ENCODE results near the gene GEMIN5. TPM values are rescaled to one million over a fixed set of nuclear protein-coding genes. Genes with fewer than 3 reads are reported as not detected.
A peak's percentile ranks its signal among the peaks of the same experiment; 100 is the strongest.

Gene GEMIN5
- total RNA-seq, 1 experiment from 2014 or later: 20.8 TPM

GRCh38 chr5:154858972-154859871 lies 78.8 kb downstream of the GEMIN5 start:
- Histone ChIP-seq H3K9me2 (replicated peaks; ENCODE audit: insufficient read depth, low read length) (no peaks in the 10 kb centered on the region), H3K36me3 (ENCODE audit: insufficient read depth, low read length) (peaks cover 22% of the 10 kb centered on the region), H3K79me2 (ENCODE audit: low read length) (peaks cover 57% of the 10 kb centered on the region), H3K9me3 (ENCODE audit: low read length) (no peaks in the 10 kb centered on the region), H3K4me1 (ENCODE audit: low read length) (peaks cover 43% of the 10 kb centered on the region), H4K20me1 (ENCODE audit: insufficient read depth, low read depth, low read length) (peaks cover 15% of the 10 kb centered on the region; the same call in 1 of the 2 replicates), H3K4me3 (ENCODE audit: low read length) (peak overlapping the region; percentile 94), H3K9ac (ENCODE audit: low read length) (peak overlapping the region; percentile 79), H3K27me3 (ENCODE audit: low read length) (no peaks in the 10 kb centered on the region), H3K4me2 (ENCODE audit: low read depth, low read length, poor library complexity, severe bottlenecking) (peak overlapping the region; percentile 95), H2AFZ (ENCODE audit: low read length) (no peak overlapping the region), H3K27ac (ENCODE audit: low read length) (peak overlapping the region; percentile 92)
- peak; percentile 86 for DNase-seq

- H4K20me1 ChIP-seq (ENCODE audit: insufficient read depth, low read depth, low read length): peaks cover 14% of the 10 kb centered on the region; the same call in 1 of the 2 replicates
- H3K4me2 ChIP-seq (ENCODE audit: low read depth, low read length, poor library complexity, severe bottlenecking): peak within 1 kb of the TSS; percentile 95
- H3K4me3 ChIP-seq (ENCODE audit: low read length): peak within 1 kb of the TSS; percentile 94
- peak within 1 kb of the TSS; percentile 79 for H3K9ac ChIP-seq (ENCODE audit: low read length)
- H3K27me3 ChIP-seq (ENCODE audit: low read length): no peaks in the 10 kb centered on the region
- DNase-seq: peak; percentile 99
- H3K4me1 ChIP-seq (ENCODE audit: low read length): peaks cover 43% of the 10 kb centered on the region
- H3K9me3 ChIP-seq (ENCODE audit: low read length): no peaks in the 10 kb centered on the region
- peak within 1 kb of the TSS; percentile 45; the same call in 1 of the 2 replicates for H2AFZ ChIP-seq (ENCODE audit: low read length)
- H3K36me3 ChIP-seq (ENCODE audit: insufficient read depth, low read length): peaks cover 15% of the 10 kb centered on the region
- H3K27ac ChIP-seq (ENCODE audit: low read length): peak within 1 kb of the TSS; percentile 92
- H3K9me2 ChIP-seq (replicated peaks; ENCODE audit: insufficient read depth, low read length): no peaks in the 10 kb centered on the region
- peaks cover 50% of the 10 kb centered on the region for H3K79me2 ChIP-seq (ENCODE audit: low read length)
Measured at GRCh38 chr5:154858297-154858971, 79.6 kb downstream of the GEMIN5 start, which contains the start of gene CNOT8. TSS of gene CNOT8 (plus strand) at chr5:154858627. CDS start at chr5:154863279, 4,652 bp downstream.

GRCh38 chr5:154857530-154858296 lies 80.3 kb downstream of the GEMIN5 start:
- Histone ChIP-seq H3K9ac (ENCODE audit: low read length) (peak overlapping the region; percentile 79), H3K4me3 (ENCODE audit: low read length) (peak overlapping the region; percentile 94), H3K27ac (ENCODE audit: low read length) (peak overlapping the region; percentile 92), H2AFZ (ENCODE audit: low read length) (peak overlapping the region; percentile 45; the same call in 1 of the 2 replicates), H3K9me2 (replicated peaks; ENCODE audit: insufficient read depth, low read length) (no peaks in the 10 kb centered on the region), H3K36me3 (ENCODE audit: insufficient read depth, low read length) (peaks cover 8% of the 10 kb centered on the region; the same call in 1 of the 2 replicates), H4K20me1 (ENCODE audit: insufficient read depth, low read depth, low read length) (peaks cover 9% of the 10 kb centered on the region; the same call in 1 of the 2 replicates), H3K79me2 (ENCODE audit: low read length) (peaks cover 43% of the 10 kb centered on the region), H3K27me3 (ENCODE audit: low read length) (no peaks in the 10 kb centered on the region), H3K9me3 (ENCODE audit: low read length) (no peaks in the 10 kb centered on the region), H3K4me2 (ENCODE audit: low read depth, low read length, poor library complexity, severe bottlenecking) (peak overlapping the region; percentile 95), H3K4me1 (ENCODE audit: low read length) (peaks cover 42% of the 10 kb centered on the region)
- peak; percentile 97 for DNase-seq

GRCh38 chr5:154851351-154851750 lies 86.7 kb downstream of the GEMIN5 start:
- no peaks in the 10 kb centered on the region for H3K9me2 ChIP-seq (replicated peaks; ENCODE audit: insufficient read depth, low read length)
- no peak overlapping the region for H3K4me2 ChIP-seq (ENCODE audit: low read depth, low read length, poor library complexity, severe bottlenecking)
- no peak overlapping the region for H3K27ac ChIP-seq (ENCODE audit: low read length)
- H4K20me1 ChIP-seq (ENCODE audit: insufficient read depth, low read depth, low read length): no peaks in the 10 kb centered on the region
- no peak overlapping the region for H3K4me3 ChIP-seq (ENCODE audit: low read length)
- H3K27me3 ChIP-seq (ENCODE audit: low read length): no peaks in the 10 kb centered on the region
- no peaks in the 10 kb centered on the region for H3K9me3 ChIP-seq (ENCODE audit: low read length)
- H3K4me1 ChIP-seq (ENCODE audit: low read length): 0 out of 2 replicates have a peak, but pooled peaks cover 2% of the 10 kb centered on the region
- no peak for DNase-seq
- H2AFZ ChIP-seq (ENCODE audit: low read length): no peak overlapping the region
- H3K9ac ChIP-seq (ENCODE audit: low read length): no peak overlapping the region
- no peaks in the 10 kb centered on the region for H3K79me2 ChIP-seq (ENCODE audit: low read length)
- H3K36me3 ChIP-seq (ENCODE audit: insufficient read depth, low read length): no peaks in the 10 kb centered on the region

- Histone ChIP-seq H3K79me2 (ENCODE audit: low read length) (no peaks in the 10 kb centered on the region), H3K9me2 (replicated peaks; ENCODE audit: insufficient read depth, low read length) (no peaks in the 10 kb centered on the region), H3K27ac (ENCODE audit: low read length) (no peak within 1 kb of the TSS), H3K4me1 (ENCODE audit: low read length) (no peaks in the 10 kb centered on the region), H3K36me3 (ENCODE audit: insufficient read depth, low read length) (0 out of 2 replicates have a peak, but pooled peaks cover 1% of the 10 kb centered on the region), H4K20me1 (ENCODE audit: insufficient read depth, low read depth, low read length) (no peaks in the 10 kb centered on the region), H3K27me3 (ENCODE audit: low read length) (no peaks in the 10 kb centered on the region), H3K4me3 (ENCODE audit: low read length) (no peak within 1 kb of the TSS), H2AFZ (ENCODE audit: low read length) (no peak within 1 kb of the TSS), H3K9me3 (ENCODE audit: low read length) (no peaks in the 10 kb centered on the region), H3K9ac (ENCODE audit: low read length) (no peak within 1 kb of the TSS), H3K4me2 (ENCODE audit: low read depth, low read length, poor library complexity, severe bottlenecking) (no peak within 1 kb of the TSS)
- no peak for DNase-seq
Measured at GRCh38 chr5:154850255-154851062, 87.6 kb downstream of the GEMIN5 start, which contains the start of gene FAXDC2. TSS of gene FAXDC2 (minus strand) at chr5:154850603. CDS start at chr5:154838178, 12,425 bp downstream.

- no peak overlapping the region for H3K27ac ChIP-seq (ENCODE audit: low read length)
- H3K9ac ChIP-seq (ENCODE audit: low read length): no peak overlapping the region
- no peak overlapping the region for H3K4me3 ChIP-seq (ENCODE audit: low read length)
- H3K27me3 ChIP-seq (ENCODE audit: low read length): no peaks in the 10 kb centered on the region
- no peaks in the 10 kb centered on the region for H4K20me1 ChIP-seq (ENCODE audit: insufficient read depth, low read depth, low read length)
- H3K79me2 ChIP-seq (ENCODE audit: low read length): no peaks in the 10 kb centered on the region
- H3K4me1 ChIP-seq (ENCODE audit: low read length): no peaks in the 10 kb centered on the region
- no peak for DNase-seq
- no peak overlapping the region for H2AFZ ChIP-seq (ENCODE audit: low read length)
- no peak overlapping the region for H3K4me2 ChIP-seq (ENCODE audit: low read depth, low read length, poor library complexity, severe bottlenecking)
- H3K36me3 ChIP-seq (ENCODE audit: insufficient read depth, low read length): peaks cover 8% of the 10 kb centered on the region; the same call in 1 of the 2 replicates
- no peaks in the 10 kb centered on the region for H3K9me3 ChIP-seq (ENCODE audit: low read length)
- H3K9me2 ChIP-seq (replicated peaks; ENCODE audit: insufficient read depth, low read length): no peaks in the 10 kb centered on the region
Measured at GRCh38 chr5:154849791-154850201, 88.2 kb downstream of the GEMIN5 start.

GRCh38 chr5:154849264-154849785 lies 88.7 kb downstream of the GEMIN5 start:
- H3K27me3 ChIP-seq (ENCODE audit: low read length): no peaks in the 10 kb centered on the region
- H4K20me1 ChIP-seq (ENCODE audit: insufficient read depth, low read depth, low read length): no peaks in the 10 kb centered on the region
- no peak overlapping the region for H3K4me2 ChIP-seq (ENCODE audit: low read depth, low read length, poor library complexity, severe bottlenecking)
- H3K36me3 ChIP-seq (ENCODE audit: insufficient read depth, low read length): peaks cover 12% of the 10 kb centered on the region; the same call in 1 of the 2 replicates
- H3K79me2 ChIP-seq (ENCODE audit: low read length): no peaks in the 10 kb centered on the region
- no peak overlapping the region for H3K9ac ChIP-seq (ENCODE audit: low read length)
- H3K27ac ChIP-seq (ENCODE audit: low read length): no peak overlapping the region
- H2AFZ ChIP-seq (ENCODE audit: low read length): no peak overlapping the region
- H3K4me3 ChIP-seq (ENCODE audit: low read length): no peak overlapping the region
- no peaks in the 10 kb centered on the region for H3K4me1 ChIP-seq (ENCODE audit: low read length)
- no peaks in the 10 kb centered on the region for H3K9me3 ChIP-seq (ENCODE audit: low read length)
- H3K9me2 ChIP-seq (replicated peaks; ENCODE audit: insufficient read depth, low read length): no peaks in the 10 kb centered on the region
- no peak for DNase-seq
